ENCODE data around the gene HGFAC.

The HGFAC gene

DNA sequence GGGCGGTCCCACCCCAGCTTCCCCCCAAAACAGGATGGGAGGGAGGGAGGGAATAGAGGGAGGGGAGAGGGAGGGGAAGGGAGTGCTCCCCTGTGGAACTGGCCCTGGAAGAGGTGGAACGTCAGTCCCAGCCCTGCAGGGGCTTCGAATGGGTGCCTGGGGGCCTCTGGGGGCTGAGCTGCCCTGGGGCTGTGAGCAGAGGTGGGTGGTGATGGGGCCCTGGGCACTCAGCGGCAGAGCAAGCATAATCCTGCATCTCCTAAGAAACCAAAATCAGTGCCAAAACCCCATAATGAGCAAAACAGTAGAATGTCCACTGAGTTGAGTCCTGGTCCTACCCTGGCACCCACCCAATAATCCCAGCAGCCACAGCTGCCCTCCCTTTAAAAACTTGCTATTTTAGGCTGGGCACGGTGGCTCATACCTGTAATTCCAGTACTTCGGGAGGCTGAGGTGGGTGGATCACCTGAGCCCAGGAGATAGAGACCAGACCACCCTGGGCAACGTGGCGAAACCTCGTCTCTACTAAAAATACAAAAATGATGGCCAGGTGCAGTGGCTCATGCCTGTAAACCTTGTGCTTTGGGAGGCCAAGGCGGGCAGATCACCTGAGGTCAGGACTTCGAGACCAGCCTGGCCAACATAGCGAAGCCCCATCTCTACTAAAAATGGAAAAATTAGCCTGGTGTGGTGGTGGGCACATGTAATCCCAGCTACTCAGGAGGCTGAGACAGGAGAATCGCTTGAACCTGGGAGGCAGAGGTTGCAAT is 32.4 kb downstream of the HGFAC start:
- DNase-seq (ENCODE audit: low spot score), result no peak

- no peak for DNase-seq (ENCODE audit: low spot score)
Measured at GRCh38 chr4:3475041-3475712, 33.4 kb downstream of the HGFAC start.

- no peak for DNase-seq (ENCODE audit: low spot score)
Measured at GRCh38 chr4:3475713-3476260, 34.0 kb downstream of the HGFAC start.

DNA sequence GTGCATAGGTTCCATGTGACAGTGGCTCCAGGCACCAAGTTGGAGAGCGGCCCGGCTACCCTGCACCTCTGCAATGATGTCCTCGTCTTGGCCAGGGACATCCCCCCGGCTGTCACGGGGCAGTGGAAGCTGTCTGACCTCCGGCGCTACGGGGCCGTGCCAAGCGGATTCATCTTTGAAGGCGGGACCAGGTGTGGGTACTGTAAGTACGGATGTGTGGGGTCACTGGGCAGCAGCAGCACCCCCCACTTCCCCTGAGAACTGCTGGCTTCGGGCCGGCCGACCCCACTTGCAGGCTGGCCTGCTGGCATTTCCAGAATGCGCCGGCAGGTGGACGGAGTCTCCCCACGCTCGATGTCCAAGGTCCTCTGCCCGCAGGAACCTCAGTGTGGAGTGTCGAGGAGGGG is 34.6 kb downstream of the HGFAC start:
- no peak for DNase-seq (ENCODE audit: low spot score)

DNA sequence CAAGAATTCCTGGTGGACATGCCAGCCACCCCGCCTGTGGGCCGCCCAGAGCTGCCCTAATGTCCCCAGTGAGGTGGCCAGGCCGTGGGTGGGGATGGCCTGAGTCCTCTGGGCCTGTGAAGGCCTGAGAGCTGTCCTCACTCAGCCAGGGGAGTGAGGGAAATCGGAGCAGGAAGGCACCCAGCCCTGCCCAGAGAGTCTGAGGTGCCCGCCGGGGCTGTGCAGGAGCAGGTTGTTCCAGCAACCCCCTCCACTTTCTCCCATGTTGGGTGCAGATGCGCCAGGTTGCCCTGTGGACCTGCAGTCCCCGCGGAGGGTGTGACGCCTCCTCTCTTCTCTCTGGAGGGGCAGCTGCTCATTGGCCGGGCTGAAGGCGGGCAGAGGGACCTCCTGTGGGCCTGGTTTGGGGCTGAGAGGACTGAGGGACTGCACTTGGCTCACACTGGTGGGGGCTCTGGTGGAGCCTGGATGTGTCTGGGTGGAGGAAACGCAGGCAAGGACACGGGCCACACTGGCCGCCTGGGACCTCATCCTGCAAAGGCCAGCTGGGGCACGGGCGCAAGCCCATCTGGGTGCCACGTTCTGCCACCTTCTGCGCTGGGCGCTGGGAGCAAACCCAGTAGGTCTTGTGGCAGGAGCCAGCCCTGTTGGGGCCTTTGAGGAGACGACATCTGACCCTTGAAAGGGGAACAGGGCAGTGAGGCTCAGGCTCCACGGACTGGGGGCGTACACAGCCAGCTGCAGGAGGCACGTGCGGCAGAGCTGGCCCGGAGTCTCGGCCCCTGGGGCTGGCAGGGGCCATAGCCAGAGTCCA is 35.4 kb downstream of the HGFAC start:
- no peak for DNase-seq (ENCODE audit: low spot score)

DNA sequence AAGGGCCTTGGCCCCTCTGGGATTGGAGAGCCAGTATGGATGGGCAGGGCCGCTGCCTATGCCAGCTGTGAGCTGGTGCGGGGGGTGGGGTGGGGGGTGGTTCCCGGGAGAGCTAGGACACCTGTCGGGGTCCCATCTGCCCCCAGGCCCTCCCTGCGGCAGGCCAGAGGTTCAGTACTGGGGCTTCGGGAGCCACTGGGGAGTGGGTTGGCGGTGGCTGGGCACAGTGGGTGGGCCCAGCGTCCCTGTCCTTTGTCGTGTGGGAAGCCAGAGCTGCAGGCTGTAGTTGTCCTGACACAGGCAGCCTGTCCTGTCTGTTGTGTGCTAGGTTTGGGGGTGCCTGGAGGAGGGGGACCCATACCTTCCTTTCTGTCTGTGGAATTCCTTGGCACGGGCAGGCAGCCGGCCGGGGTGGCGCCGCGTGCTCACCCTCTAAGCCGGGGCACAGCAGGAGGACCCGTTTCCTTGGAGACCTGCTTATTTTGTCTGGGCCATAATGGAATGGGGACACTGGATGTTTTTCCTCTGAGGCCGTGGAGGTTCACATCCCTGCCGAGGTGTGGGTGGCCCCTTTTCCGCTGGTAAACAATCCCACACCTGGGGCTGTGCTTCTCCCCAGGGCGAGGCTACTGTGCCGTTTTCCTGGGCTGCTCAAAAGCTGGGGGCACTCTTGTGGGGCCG is 36.1 kb downstream of the HGFAC start:
- no peak for DNase-seq (ENCODE audit: low spot score)

DNA sequence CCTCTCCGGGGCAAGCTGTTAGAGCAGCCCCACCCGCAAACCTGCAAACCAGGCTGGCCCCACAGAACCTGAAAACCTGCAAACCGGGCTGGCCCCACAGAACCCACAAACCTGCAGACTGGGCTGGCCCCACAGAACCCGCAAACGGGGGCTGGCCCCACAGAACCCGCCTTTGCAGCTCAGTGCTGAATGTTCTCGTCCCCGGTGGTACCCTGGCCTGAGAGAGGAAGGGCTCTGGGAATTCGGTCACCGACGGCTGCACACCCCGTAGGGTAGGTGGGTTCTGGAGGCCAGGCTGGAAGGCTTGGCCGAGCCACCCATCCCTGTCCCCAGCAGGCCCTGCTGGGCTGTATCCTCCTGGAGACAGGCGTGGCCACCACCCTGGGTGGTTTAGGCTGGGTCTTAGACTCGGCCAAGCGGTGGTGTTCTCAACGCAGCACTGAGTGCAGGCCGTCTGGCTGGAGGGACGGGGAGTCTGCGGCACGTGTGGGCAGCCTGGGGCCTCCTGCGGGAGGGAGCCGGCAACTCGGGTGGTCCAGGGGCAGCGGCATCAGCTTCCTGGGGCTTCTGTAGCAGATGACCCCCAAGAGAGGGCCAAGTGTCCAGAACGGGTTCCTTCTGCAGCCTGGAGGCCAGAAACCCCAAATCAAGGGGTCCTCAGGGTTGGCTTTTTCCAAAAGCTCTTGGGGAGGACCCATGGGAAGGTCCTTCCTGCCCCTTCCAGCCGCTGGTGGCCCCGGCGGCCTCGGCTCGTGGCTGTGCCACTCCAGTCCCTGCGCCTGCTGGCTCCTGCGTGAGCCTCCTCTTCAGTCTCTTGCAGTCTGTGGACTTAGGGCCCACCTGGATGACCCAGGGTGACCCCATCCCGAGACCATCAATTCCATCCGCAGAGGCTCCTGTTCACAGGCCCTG is 36.9 kb downstream of the HGFAC start:
- no peak for DNase-seq (ENCODE audit: low spot score)

DNA sequence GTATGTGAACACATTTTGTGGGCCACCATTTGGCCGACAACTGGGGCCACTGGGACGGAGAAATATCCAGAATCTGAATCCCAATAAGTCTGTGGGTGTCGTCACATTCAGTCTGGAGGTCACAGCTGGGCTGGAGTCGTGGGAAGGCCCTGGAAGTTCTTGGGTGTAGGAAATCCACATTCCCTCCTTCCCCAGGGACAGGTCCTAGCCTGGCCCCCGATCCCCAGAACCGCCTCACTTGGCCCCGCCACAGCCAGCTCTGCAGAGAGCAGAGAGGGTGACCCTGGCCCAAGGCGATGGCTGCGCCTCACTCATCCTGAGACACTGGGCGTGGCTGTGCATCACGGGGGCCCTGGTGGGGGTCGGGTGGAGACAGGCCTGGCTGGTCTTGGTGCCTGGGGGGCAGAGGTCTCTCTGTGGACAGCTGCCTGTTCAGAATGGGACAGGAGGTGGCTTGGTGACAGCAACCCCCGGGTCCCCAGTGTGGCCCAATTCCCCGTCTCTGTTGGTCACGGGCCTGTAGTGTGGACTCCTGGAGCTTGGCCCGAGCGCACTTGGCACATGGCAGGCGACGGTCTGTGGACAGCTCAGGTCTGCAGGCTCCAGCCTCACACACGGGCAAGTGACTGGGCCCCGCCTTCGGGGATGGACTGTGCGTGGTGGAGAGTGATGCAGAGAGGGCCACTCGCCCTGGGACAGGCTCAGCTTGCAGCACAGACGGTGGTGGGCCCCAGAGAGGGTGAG is 37.8 kb downstream of the HGFAC start:
- no peak for DNase-seq (ENCODE audit: low spot score)

DNA sequence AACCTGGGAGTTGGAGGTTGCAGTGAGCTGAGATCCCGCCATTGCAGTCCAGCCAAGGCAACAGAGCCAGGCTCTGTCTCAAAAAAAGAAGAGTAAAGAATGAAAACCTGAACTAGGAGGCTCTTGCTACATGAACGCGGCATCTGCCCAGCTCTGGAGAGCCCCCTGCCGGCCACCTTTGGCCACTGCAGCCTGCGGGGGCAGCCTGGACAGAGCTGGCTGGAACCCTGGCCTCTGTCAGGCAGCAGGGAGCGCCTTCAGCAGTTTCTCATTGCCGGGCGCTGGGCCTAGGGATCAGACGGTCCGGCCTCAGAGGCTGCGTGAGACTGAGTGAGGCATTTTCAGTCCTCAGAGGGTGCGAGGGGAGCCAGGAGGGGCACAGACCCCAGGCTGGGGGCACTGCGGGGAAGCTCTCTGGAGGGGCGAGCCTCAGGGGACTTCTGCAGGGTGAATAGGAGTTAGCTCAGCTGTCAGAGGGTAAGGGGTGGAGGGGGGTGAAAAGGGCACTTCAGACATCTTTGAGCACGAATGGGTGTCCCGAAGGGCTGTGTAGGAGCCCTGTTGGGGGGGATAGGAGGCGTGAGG is 38.9 kb downstream of the HGFAC start:
- peak; percentile 95 for DNase-seq (ENCODE audit: low spot score)

- no peak for DNase-seq (ENCODE audit: low spot score)
Measured at GRCh38 chr4:3481113-3481531, 39.4 kb downstream of the HGFAC start.

DNA sequence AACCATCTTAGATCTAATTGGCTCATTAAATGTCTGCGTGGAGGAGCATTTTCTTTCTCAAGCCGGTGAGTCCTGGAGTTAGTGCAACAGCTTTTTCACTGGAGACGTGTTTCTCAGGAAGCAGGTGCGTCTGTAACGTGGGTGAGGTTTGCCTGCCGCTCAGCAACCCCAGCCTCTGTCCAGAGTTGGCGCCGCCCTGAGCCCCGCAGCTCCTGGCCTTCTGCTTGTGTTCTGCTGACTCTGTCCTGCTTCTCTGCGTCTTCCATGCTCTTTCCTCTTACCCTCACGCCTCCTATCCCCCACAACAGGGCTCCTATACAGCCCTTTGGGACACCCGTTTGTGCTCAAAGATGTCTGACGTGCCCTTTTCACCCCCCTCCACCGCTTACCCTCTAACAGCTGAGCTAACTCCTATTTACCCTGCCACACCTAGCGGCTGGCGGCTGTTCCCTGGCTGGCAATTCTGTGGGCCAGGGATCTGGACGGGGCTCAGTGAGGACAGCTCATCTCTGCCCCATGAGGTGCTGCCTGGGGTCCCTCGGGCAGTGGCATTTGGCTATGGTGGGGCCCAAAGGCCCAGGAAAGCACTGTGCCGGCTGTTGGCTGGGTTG is 40.1 kb downstream of the HGFAC start:
- no peak for DNase-seq (ENCODE audit: low spot score)

DNA sequence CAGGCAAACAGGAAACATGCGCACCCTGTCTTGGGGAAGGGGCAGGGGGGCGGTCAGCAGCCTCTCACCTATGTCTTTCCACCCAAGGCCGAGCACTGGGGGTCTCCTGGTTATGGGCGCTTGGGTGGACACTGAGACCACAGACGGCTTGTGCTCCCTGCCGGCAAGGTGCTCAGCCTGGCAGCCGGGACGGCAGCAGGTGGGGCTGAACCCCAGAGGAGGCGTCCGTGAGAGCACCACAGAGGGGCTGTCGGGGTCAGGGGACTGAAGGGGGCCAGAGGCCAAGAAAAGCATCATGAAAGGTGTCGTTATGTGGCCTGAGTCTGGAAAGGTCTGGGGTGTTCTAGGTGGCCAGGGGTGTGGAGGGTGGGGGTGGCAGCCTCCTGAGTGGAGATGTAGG is 40.9 kb downstream of the HGFAC start:
- no peak for DNase-seq (ENCODE audit: low spot score)

- peak; percentile 54 for DNase-seq (ENCODE audit: low spot score)
Measured at GRCh38 chr4:3483471-3483921, 41.7 kb downstream of the HGFAC start.

- DNase-seq (ENCODE audit: low spot score), result no peak
Measured at GRCh38 chr4:3484057-3484973, 42.5 kb downstream of the HGFAC start.

DNA sequence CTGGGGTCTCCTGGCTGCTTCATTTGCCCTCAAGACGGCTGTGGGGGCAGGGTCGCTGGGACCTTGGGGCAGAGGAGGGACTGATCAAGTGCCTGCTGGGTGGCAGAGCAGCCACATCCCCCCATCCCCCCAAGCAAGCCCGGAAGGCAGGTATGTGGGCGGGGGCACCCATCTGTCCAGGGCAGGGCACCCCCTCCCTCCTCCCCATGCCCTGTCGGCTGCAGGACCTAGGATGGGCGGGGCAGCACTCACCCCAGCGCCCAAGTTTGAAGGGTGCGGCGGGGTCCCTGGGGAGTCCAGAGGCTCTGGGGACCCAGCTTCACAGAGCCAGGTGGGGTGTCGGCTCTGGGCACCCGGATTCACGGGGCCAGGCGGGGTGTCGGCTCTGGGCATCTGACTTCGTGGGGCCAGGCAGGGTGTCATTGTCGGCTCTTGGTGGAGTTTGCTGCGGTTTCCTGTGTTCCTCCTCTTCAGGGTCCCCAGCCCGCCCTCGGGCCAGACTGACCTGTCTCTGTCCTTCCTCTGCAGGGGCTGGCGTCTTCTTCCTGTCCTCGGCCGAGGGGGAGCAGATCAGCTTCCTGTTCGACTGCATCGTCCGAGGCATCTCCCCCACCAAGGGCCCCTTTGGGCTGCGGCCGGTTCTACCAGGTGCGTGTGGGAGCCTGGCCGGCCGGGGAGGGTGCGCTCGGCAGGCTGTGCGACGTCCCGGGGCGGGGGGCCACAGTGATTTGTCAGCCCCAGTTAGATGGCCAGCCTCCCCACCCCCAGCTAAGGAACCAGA is 43.4 kb downstream of the HGFAC start:
- DNase-seq (ENCODE audit: low spot score), result no peak

DNA sequence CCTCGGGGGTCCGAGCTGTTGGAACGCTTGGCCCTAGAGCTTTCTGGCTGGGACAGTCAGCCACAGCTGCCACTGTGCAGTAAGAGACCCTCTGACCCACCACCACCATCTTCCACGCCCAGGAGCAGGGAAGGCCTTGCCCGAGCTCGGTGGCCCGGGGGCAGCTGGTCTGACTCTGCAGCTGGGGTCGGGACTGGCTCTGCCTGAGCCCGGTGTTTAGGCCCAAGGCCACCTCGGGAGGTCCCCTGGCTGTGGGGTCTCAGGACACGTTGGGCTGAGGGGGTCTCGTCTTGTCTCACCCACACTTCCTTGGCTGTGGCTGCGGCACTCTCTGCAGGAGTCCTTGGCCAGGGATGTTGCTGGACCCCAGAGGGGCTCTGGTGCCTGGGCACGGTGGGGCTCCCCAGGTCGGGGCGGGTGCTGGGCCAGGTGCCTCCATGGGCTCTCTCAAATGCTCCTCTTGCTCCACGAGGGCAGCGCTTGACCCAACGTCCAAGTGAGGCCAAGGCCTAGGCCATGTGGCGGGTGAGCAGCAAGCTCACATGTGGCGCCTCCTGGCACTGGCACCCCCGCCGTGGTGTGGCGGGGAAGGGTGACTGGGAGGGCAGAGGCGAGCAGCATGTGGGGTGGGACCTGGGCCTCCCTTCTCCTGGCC is 44.2 kb downstream of the HGFAC start:
- no peak for DNase-seq (ENCODE audit: low spot score)
